Neural crest cell (in vitro differentiated cells): ENCODE data around the gene DSG2. TPM values are rescaled to one million over a fixed set of nuclear protein-coding genes. Genes with fewer than 3 reads are reported as not detected.
"Not testable (repeated sequence)": the region's sequence is repeated elsewhere in the genome, so short reads cannot be mapped to it uniquely, and the experiment has no call there.

Experiments used
- DNase-seq: peaks from one replicate; pipeline ENCODE4 v3.0.0; 2021; ENCODE audit warnings: low read depth, mixed read lengths, low spot score
- H3K27ac Mint-ChIP-seq: one replicate; pipeline ENCODE4 v1.8.0; 2021; ENCODE audit warnings: mild to moderate bottlenecking, mixed read lengths; ENCODE audit not compliant: unreplicated experiment
- H3K27me3 Mint-ChIP-seq: 2 replicates; pipeline ENCODE4 v1.8.0; 2021; ENCODE audit warnings: low read depth, mild to moderate bottlenecking, mixed read lengths
- H3K36me3 Mint-ChIP-seq: 2 replicates; pipeline ENCODE4 v1.8.0; 2021; ENCODE audit warnings: low read depth, mild to moderate bottlenecking, mixed read lengths
- H3K4me1 Mint-ChIP-seq: 2 replicates; pipeline ENCODE4 v1.8.0; 2021; ENCODE audit warnings: mixed read lengths
- H3K4me3 Mint-ChIP-seq: one replicate; pipeline ENCODE4 v1.8.0; 2021; ENCODE audit warnings: mild to moderate bottlenecking, mixed read lengths
- H3K9me3 Mint-ChIP-seq: 2 replicates; pipeline ENCODE4 v1.8.0; 2021; ENCODE audit warnings: mixed read lengths
- total RNA-seq: library from RNA; stranded (reverse); gene quantifications from 2 replicates; pipeline ENCODE4 v1.2.1, GENCODE V29; 2021
- TF ChIP-seq, protein P1 (sequence below): fragments of 200-600 bp; sonication (generic); conservative IDR thresholded peaks from 2 replicates; pipeline ENCODE4 v1.5.0; 2021; ENCODE audit warnings: antibody characterized with exemption, mild to moderate bottlenecking

DSG2 gene
- total RNA-seq, 1 donor from 2014 or later, result 18.4 TPM

DNA sequence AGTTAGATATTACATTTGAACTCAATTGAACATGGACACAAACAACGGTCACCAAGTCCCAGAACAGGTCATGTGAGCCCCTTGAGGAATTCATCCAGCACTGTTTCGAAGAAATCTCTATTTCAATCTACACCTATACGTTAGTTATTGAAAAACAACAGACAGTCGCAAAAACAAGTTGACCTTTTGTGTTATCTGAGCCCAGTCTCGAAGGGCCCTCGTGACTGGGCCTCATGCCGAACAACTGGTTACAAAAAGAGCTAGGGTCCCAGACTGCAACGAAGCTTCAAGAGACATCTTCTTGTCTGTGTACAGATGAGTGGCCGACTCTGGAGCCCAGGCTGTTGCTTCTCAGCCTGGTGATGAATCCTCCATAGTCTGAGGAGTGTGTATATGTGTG lies 5.3 kb upstream of the DSG2 start:
- DNase-seq, result no peak
- H3K27me3 Mint-ChIP-seq, result peaks cover 18% of the 10 kb centered on the region
- TF ChIP-seq, protein P1, sequence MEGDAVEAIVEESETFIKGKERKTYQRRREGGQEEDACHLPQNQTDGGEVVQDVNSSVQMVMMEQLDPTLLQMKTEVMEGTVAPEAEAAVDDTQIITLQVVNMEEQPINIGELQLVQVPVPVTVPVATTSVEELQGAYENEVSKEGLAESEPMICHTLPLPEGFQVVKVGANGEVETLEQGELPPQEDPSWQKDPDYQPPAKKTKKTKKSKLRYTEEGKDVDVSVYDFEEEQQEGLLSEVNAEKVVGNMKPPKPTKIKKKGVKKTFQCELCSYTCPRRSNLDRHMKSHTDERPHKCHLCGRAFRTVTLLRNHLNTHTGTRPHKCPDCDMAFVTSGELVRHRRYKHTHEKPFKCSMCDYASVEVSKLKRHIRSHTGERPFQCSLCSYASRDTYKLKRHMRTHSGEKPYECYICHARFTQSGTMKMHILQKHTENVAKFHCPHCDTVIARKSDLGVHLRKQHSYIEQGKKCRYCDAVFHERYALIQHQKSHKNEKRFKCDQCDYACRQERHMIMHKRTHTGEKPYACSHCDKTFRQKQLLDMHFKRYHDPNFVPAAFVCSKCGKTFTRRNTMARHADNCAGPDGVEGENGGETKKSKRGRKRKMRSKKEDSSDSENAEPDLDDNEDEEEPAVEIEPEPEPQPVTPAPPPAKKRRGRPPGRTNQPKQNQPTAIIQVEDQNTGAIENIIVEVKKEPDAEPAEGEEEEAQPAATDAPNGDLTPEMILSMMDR, result no peak
- H3K4me3 Mint-ChIP-seq, result no peak overlapping the region
- H3K9me3 Mint-ChIP-seq, result no peaks in the 10 kb centered on the region
- no peaks in the 10 kb centered on the region for H3K4me1 Mint-ChIP-seq
- H3K27ac Mint-ChIP-seq, result no peak overlapping the region
- H3K36me3 Mint-ChIP-seq, result no peaks in the 10 kb centered on the region

DNA sequence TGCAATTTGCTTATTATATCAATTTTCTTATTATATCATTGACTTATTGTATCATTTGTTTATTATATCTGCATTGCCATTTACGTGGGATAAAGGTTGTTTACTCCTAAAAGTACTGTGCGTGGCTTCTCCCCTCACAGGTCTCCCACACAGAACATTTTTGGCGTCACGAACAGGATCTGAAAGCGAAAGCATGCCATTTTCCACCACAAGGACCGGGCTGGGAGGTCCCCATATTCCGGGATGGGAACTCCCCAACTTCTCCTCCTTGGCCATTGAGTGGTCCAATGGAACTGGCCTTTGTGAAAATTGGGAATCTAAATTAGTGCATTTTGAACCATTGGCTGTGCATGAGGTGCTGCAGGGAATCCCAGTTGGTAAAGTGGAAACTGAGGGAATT lies 4.8 kb upstream of the DSG2 start:
- Mint-ChIP-seq H3K4me3 (no peak overlapping the region), H3K4me1 (no peaks in the 10 kb centered on the region), H3K27ac (no peak overlapping the region), H3K9me3 (no peaks in the 10 kb centered on the region), H3K27me3 (peaks cover 18% of the 10 kb centered on the region), H3K36me3 (no peaks in the 10 kb centered on the region)
- no peak for DNase-seq
- TF ChIP-seq, protein P1, result no peak

- Mint-ChIP-seq H3K9me3 (no peaks in the 10 kb centered on the region), H3K27ac (no peak overlapping the region), H3K27me3 (peaks cover 23% of the 10 kb centered on the region), H3K4me1 (peaks cover 2% of the 10 kb centered on the region), H3K4me3 (no peak overlapping the region), H3K36me3 (no peaks in the 10 kb centered on the region)
- TF ChIP-seq, protein P1, result no peak
- no peak for DNase-seq
Observed at GRCh38 chr18:31493941-31494340, 4.0 kb upstream of the DSG2 start.

GRCh38 chr18:31494705-31495244 lies 3.2 kb upstream of the DSG2 start:
- H3K27me3 Mint-ChIP-seq, result peaks cover 29% of the 10 kb centered on the region
- H3K4me3 Mint-ChIP-seq, result not testable (repeated sequence)

GRCh38 chr18:31497404-31497835 lies 557 bp upstream of the DSG2 start:
- no peak for DNase-seq
- peak overlapping the region; percentile 83 for H3K4me3 Mint-ChIP-seq
- TF ChIP-seq, protein P1, result no peak
- no peaks in the 10 kb centered on the region for H3K9me3 Mint-ChIP-seq
- no peak overlapping the region for H3K27ac Mint-ChIP-seq
- H3K27me3 Mint-ChIP-seq, result peaks cover 36% of the 10 kb centered on the region
- peaks cover 9% of the 10 kb centered on the region for H3K4me1 Mint-ChIP-seq
- H3K36me3 Mint-ChIP-seq, result no peaks in the 10 kb centered on the region

More at GRCh38 chr18:31494705-31495244, 3.2 kb upstream of the DSG2 start:
- H3K27ac Mint-ChIP-seq, DNase-seq, H3K9me3 Mint-ChIP-seq, H3K36me3 Mint-ChIP-seq, H3K4me1 Mint-ChIP-seq: not testable (repeated sequence)

- H3K27me3 Mint-ChIP-seq, result peaks cover 36% of the 10 kb centered on the region
- peaks cover 9% of the 10 kb centered on the region for H3K4me1 Mint-ChIP-seq
- no peaks in the 10 kb centered on the region for H3K36me3 Mint-ChIP-seq
- TF ChIP-seq, protein P1, result no peak
- peak overlapping the region; percentile 97 for H3K4me3 Mint-ChIP-seq
- DNase-seq, result no peak
- H3K27ac Mint-ChIP-seq, result peak overlapping the region; percentile 40
- no peaks in the 10 kb centered on the region for H3K9me3 Mint-ChIP-seq
Observed at GRCh38 chr18:31498574-31499524, 872 bp downstream of the DSG2 start.
